Colonic mucosa (tissue), 4 donors: ENCODE data around the gene GABRA6. TPM values are rescaled to one million over a fixed set of nuclear protein-coding genes. Genes with fewer than 3 reads are reported as not detected.

ENCODE experiments used
- DNase-seq: peaks from one replicate; pipeline ENCODE4 v3.0.0-alpha.2; 2020
- H3K27ac ChIP-seq: fragments of 200-600 bp; one replicate; pipeline ENCODE4 v1.8.0; 2021
- H3K27me3 ChIP-seq: fragments of 200-600 bp; one replicate; pipeline ENCODE4 v1.8.0; 2021
- H3K36me3 ChIP-seq: fragments of 200-600 bp; one replicate; pipeline ENCODE4 v1.8.0; 2021
- H3K4me1 ChIP-seq: fragments of 200-600 bp; one replicate; pipeline ENCODE4 v1.8.0; 2021; ENCODE audit warnings: mild to moderate bottlenecking
- H3K4me3 ChIP-seq: fragments of 200-600 bp; one replicate; pipeline ENCODE4 v1.8.0; 2021
- H3K9ac ChIP-seq, 2 donors: one replicate each; pipeline ENCODE4 v1.7.0; 2013; ENCODE audit warnings: control low read depth in 2 of 2, low read depth in 2 of 2, low read length in 2 of 2
- H3K9me3 ChIP-seq: fragments of 200-600 bp; one replicate; pipeline ENCODE4 v1.8.0; 2021
- CTCF ChIP-seq: fragments of 200-600 bp; IDR thresholded peaks from one replicate; pipeline ENCODE4 v1.8.0; 2022; ENCODE audit warnings: antibody characterized with exemption, mild to moderate bottlenecking
- intact Hi-C: fragments of 100-400 bp; cut with DNase I; formaldehyde crosslinking; loops from one replicate; pipeline ENCODE4 v1.14.1; 2022
- total RNA-seq, 2 donors: library from RNA; stranded (reverse); fragmentation: NEBNext Ultra II Directional in 1 of 2; extraction: Animal tissue kit (Norgen Biotek cat#: 25700) in 1 of 2; gene quantifications; one replicate each; pipeline ENCODE4 v1.2.1, GENCODE V29; 2021
- donor health status: healthy.
- donor health status: DM: no; HTN: no; CAD: no.
- donor health status: DM: no; HTN: no; CAD: no.

GABRA6 gene
- total RNA-seq, 2 donors from 2014 or later = not detected

DNA sequence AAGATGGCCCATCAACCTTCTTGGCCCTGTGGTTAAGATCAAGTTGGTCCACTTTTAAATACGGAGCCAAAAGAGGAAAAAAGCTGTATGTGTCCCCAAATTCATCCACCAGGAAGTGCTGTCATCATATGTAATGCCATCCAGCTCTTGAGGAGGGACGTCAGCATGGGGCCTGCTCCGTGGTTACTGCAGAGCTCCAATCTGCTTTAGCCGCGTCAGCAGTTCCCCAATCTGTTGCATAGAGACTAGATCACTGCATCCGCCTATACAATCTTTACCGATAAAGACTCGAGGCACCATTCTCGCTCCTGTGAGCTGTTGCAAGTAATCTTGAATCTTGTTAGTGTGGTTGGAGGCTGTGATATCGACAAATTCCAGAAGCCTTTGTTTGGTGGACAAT, 65.7 kb downstream of the GABRA6 start:
- Histone ChIP-seq H3K4me3 (no peak overlapping the region), H3K27ac (no peak overlapping the region), H3K9ac (no peak overlapping the region), H3K9me3 (no peaks in the 10 kb centered on the region), H3K36me3 (no peaks in the 10 kb centered on the region), H3K27me3 (no peaks in the 10 kb centered on the region), H3K4me1 (no peaks in the 10 kb centered on the region)
- no peak for TF ChIP-seq CTCF
- DNase-seq = no peak
- intact Hi-C loops = no loop called here

Other genes with a start within 250 kb of the GABRA6 start
- 1 to 10 TPM; 1.5 to 4.2 TPM for gene GABRB2, start 139.0 kb upstream of the GABRA6 start, total RNA-seq
- not detected for gene GABRA1, start 162.4 kb downstream of the GABRA6 start, total RNA-seq